IPS DF 6.9 (cell line): ENCODE measurements around the gene SLC35G1.

Experiments used
- DNase-seq: peaks from one replicate; pipeline ENCODE4 v3.0.0-alpha.2; 2013; ENCODE audit warnings: low read depth, low spot score
- H3K27ac ChIP-seq: one replicate; pipeline ENCODE4 v1.5.1; 2013; ENCODE audit warnings: low read length, control low read depth
- H3K27me3 ChIP-seq: 2 replicates; pipeline ENCODE4 v1.6.1; 2013; ENCODE audit warnings: mild to moderate bottlenecking, low read length; ENCODE audit not compliant: control insufficient read depth, insufficient read depth
- H3K36me3 ChIP-seq: 2 replicates; pipeline ENCODE4 v1.6.1; 2013; ENCODE audit warnings: low read length; ENCODE audit not compliant: control insufficient read depth, insufficient read depth
- H3K4me1 ChIP-seq: 2 replicates; pipeline ENCODE4 v1.6.1; 2013; ENCODE audit warnings: low read length; ENCODE audit not compliant: control insufficient read depth, insufficient read depth
- H3K4me3 ChIP-seq: 2 replicates; pipeline ENCODE4 v1.5.1; 2013; ENCODE audit warnings: mild to moderate bottlenecking, low read length
- H3K9me3 ChIP-seq: 2 replicates; pipeline ENCODE4 v1.6.1; 2013; ENCODE audit warnings: low read length, inconsistent platforms; ENCODE audit not compliant: control insufficient read depth, insufficient read depth
- WGBS: extraction: QIAGEN DNeasy Blood & Tissue Kit; methylation state at CpG from one replicate; pipeline ENCODE4 v1.1.7; 2013; ENCODE audit warnings: mixed read lengths, missing lambda C conversion rate; ENCODE audit not compliant: insufficient read length, insufficient coverage; 5-methylcytosine and 5-hydroxymethylcytosine counted together

SLC35G1 gene

DNA sequence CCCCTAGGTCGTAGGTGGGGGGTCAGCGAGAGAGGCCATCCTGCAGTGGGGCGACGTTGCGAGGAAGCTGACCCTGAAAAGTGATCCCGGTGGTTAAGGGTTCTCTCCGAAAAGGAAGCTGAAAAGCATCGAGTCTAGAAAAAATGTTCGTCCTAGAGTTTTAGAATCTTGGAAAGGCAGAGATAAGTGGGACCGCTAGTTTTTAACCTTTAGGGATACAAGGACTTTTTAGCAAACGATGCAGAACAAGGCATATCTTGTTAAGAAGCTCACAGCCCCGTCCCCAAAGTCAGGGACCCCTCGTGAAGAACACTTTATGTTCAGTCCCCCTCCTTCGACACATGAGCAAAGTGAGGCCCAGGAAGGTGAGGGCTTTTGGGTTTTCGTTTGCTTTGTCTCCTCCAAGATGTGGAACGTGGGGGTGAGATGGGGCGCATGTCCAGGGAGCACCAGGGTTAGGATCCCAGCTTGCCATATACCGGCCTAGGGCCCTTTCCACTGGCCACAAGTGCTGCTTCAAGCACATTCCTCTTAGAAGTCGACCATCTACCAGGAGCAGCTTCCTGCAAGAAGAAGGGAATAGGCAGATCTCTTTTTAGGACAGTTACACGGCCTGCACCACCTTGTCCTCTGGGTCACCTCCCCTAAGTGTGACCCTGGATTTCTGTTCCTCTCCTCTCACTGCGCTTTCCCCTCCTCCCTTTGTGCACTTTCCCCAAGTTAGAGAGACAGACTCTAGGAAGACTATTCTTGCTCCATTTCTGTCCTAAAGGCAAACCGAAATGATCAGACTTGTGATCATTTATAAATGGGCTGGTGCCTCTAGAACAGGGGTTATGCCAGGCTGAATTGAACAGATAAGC, 969 bp downstream of the SLC35G1 start:
- peaks cover 10% of the 10 kb centered on the region; the same call in 1 of the 2 replicates for H3K27me3 ChIP-seq
- peak overlapping the region; percentile 64; the same call in 1 of the 2 replicates for H3K4me3 ChIP-seq
- peaks cover 3% of the 10 kb centered on the region; the same call in 1 of the 2 replicates for H3K4me1 ChIP-seq
- no CpG with 5 or more reads among the region's 22 CpGs for WGBS
- no peaks in the 10 kb centered on the region for H3K9me3 ChIP-seq
- no peaks in the 10 kb centered on the region for H3K36me3 ChIP-seq
- no peak for DNase-seq
- H3K27ac ChIP-seq = no peak overlapping the region

GRCh38 chr10:93897070-93897780, 3.4 kb downstream of the SLC35G1 start:
- DNase-seq = no peak
- no CpG with 5 or more reads among the region's 4 CpGs for WGBS
- peaks cover 10% of the 10 kb centered on the region; the same call in 1 of the 2 replicates for H3K27me3 ChIP-seq
- H3K36me3 ChIP-seq = no peaks in the 10 kb centered on the region
- H3K27ac ChIP-seq = no peak overlapping the region
- no peaks in the 10 kb centered on the region for H3K9me3 ChIP-seq
- no peak overlapping the region for H3K4me3 ChIP-seq
- H3K4me1 ChIP-seq = peaks cover 3% of the 10 kb centered on the region; the same call in 1 of the 2 replicates

GRCh38 chr10:93899109-93899508, 5.3 kb downstream of the SLC35G1 start:
- Histone ChIP-seq H3K9me3 (no peaks in the 10 kb centered on the region), H3K36me3 (no peaks in the 10 kb centered on the region), H3K4me1 (peaks cover 3% of the 10 kb centered on the region; the same call in 1 of the 2 replicates), H3K27ac (no peak overlapping the region), H3K27me3 (peaks cover 10% of the 10 kb centered on the region; the same call in 1 of the 2 replicates), H3K4me3 (no peak overlapping the region)
- DNase-seq = no peak
- no CpG with 5 or more reads among the region's 2 CpGs for WGBS

DNA sequence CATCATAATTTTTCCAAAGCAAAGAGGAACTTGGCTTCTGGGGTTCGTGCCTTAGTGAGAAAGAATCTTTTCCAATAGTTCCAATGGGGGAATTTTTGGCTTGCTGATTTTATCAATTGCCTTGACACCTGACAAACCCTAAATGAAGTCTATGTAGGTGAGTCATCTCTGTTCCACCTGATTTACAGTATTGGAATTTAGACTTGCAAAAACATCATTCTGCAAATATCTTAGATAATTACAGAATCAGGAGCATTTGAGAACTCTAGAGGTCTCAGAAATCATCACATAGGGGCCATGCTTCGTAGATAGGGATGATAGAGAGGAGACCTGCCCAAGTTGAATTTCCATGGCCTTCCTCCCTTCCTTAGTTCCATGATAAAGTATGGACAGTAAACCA, 9.3 kb downstream of the SLC35G1 start:
- no peaks in the 10 kb centered on the region for H3K36me3 ChIP-seq
- no peaks in the 10 kb centered on the region for H3K9me3 ChIP-seq
- no peak overlapping the region for H3K27ac ChIP-seq
- WGBS = no CpG with 5 or more reads among the region's 2 CpGs
- H3K4me3 ChIP-seq = no peak overlapping the region
- DNase-seq = no peak
- H3K4me1 ChIP-seq = 0 out of 2 replicates have a peak, but pooled peaks cover 2% of the 10 kb centered on the region
- H3K27me3 ChIP-seq = no peaks in the 10 kb centered on the region; the same call in 1 of the 2 replicates

GRCh38 chr10:93904901-93905300, 11.1 kb downstream of the SLC35G1 start:
- H3K4me1 ChIP-seq = 0 out of 2 replicates have a peak, but pooled peaks cover 2% of the 10 kb centered on the region
- WGBS = no CpG with 5 or more reads among the region's 5 CpGs
- H3K9me3 ChIP-seq = no peaks in the 10 kb centered on the region

GRCh38 chr10:93907059-93907458, 13.3 kb downstream of the SLC35G1 start:
- Histone ChIP-seq H3K27ac (no peak overlapping the region), H3K4me1 (0 out of 2 replicates have a peak, but pooled peaks cover 2% of the 10 kb centered on the region), H3K4me3 (no peak overlapping the region), H3K27me3 (no peaks in the 10 kb centered on the region; the same call in 1 of the 2 replicates), H3K9me3 (no peaks in the 10 kb centered on the region), H3K36me3 (no peaks in the 10 kb centered on the region)
- WGBS = no CpG with 5 or more reads among the region's 5 CpGs
- DNase-seq = no peak

More at GRCh38 chr10:93904901-93905300, 11.1 kb downstream of the SLC35G1 start:
- Histone ChIP-seq H3K27me3 (no peaks in the 10 kb centered on the region; the same call in 1 of the 2 replicates), H3K4me3 (no peak overlapping the region), H3K27ac (no peak overlapping the region), H3K36me3 (no peaks in the 10 kb centered on the region)
- no peak for DNase-seq

- Histone ChIP-seq H3K4me1 (peaks cover under 1% of the 10 kb centered on the region), H3K27ac (no peak overlapping the region), H3K9me3 (no peaks in the 10 kb centered on the region), H3K36me3 (no peaks in the 10 kb centered on the region), H3K27me3 (no peaks in the 10 kb centered on the region), H3K4me3 (no peak overlapping the region)
- WGBS = no CpG with 5 or more reads among the region's 6 CpGs
- DNase-seq = no peak
Observed at GRCh38 chr10:93911866-93912265, 18.1 kb downstream of the SLC35G1 start.

DNA sequence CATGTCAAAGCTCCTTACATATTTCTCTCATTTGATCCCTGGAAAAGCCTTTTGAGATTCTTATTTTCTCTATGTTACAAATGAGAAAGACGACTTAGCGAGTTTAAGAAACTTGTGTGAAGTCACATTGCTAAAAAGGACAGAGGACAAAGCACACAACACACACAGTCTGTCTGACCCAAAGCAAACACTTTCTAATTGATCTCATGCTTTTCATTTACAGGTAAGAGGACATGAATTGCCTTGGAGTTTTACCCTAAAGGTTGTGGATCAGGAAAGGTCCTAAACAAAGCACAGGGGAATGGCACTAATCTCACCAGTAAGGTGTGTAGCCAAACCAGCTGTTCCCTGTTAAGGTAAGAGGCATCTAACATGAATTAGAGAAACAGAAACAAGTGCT, 18.7 kb downstream of the SLC35G1 start:
- no peaks in the 10 kb centered on the region for H3K36me3 ChIP-seq
- no peaks in the 10 kb centered on the region for H3K9me3 ChIP-seq
- no peaks in the 10 kb centered on the region for H3K27me3 ChIP-seq
- no peak for DNase-seq
- peaks cover 3% of the 10 kb centered on the region for H3K4me1 ChIP-seq
- no peak overlapping the region for H3K27ac ChIP-seq
- no peak overlapping the region for H3K4me3 ChIP-seq
- no CpG with 5 or more reads among the region's 2 CpGs for WGBS

- Histone ChIP-seq H3K9me3 (no peaks in the 10 kb centered on the region), H3K36me3 (no peaks in the 10 kb centered on the region), H3K27ac (no peak overlapping the region), H3K4me1 (peaks cover 3% of the 10 kb centered on the region), H3K4me3 (no peak overlapping the region), H3K27me3 (no peaks in the 10 kb centered on the region)
- no peak for DNase-seq
- no CpG with 5 or more reads among the region's 3 CpGs for WGBS
Observed at GRCh38 chr10:93913706-93914105, 19.9 kb downstream of the SLC35G1 start.

- Histone ChIP-seq H3K4me1 (peaks cover 3% of the 10 kb centered on the region), H3K4me3 (no peak overlapping the region), H3K27me3 (no peaks in the 10 kb centered on the region), H3K27ac (no peak overlapping the region), H3K9me3 (no peaks in the 10 kb centered on the region), H3K36me3 (no peaks in the 10 kb centered on the region)
- WGBS = no CpG with 5 or more reads among the region's 6 CpGs
- no peak for DNase-seq
Observed at GRCh38 chr10:93915598-93915997, 21.8 kb downstream of the SLC35G1 start.
